Ishikawa (cell line): ENCODE data around the gene C16orf82.

Source experiments
- CEBPB ChIP-seq: IDR thresholded peaks from 2 replicates; pipeline ENCODE4 v1.6.1; 2012
- EP300 ChIP-seq: IDR thresholded peaks from 2 replicates; pipeline ENCODE4 v1.6.1; 2012; ENCODE audit warnings: borderline replicate concordance
- FOXM1 ChIP-seq: IDR thresholded peaks from 2 replicates; pipeline ENCODE4 v1.6.1; 2012; ENCODE audit warnings: low read depth, borderline replicate concordance
- MAX ChIP-seq: IDR thresholded peaks from 2 replicates; pipeline ENCODE4 v1.6.1; 2012
- USF1 ChIP-seq: IDR thresholded peaks from 2 replicates; pipeline ENCODE4 v1.6.1; 2012

- no peak for TF ChIP-seq FOXM1
- TF ChIP-seq CEBPB = no peak
- no peak for TF ChIP-seq MAX
- TF ChIP-seq EP300 = no peak
- no peak for TF ChIP-seq USF1
Observed at GRCh38 chr16:27108826-27109665, 42.3 kb downstream of the C16orf82 start.
